ENCODE measurements around the gene MB21D2.
"Not testable (repeated sequence)": the region's sequence is repeated elsewhere in the genome, so short reads cannot be mapped to it uniquely, and the experiment has no call there.

The MB21D2 gene

GRCh38 chr3:192917404-192918274, at the start of gene MB21D2:
Gene MB21D2, minus strand, starts transcription at chr3:192917856. Its CDS starts 16 bp downstream, at chr3:192917840.
- no peak for DNase-seq (ENCODE audit: low read depth in 2 of 2)

GRCh38 chr3:192964959-192965719, 47.5 kb upstream of the MB21D2 start:
- DNase-seq (ENCODE audit: low read depth in 2 of 2), result not testable (repeated sequence)

- DNase-seq (ENCODE audit: low read depth in 2 of 2), result no peak
Observed at GRCh38 chr3:192959773-192960172, 42.1 kb upstream of the MB21D2 start.

- no peak for DNase-seq (ENCODE audit: low read depth in 2 of 2)
Observed at GRCh38 chr3:192958219-192958872, 40.7 kb upstream of the MB21D2 start.

- DNase-seq (ENCODE audit: low read depth in 2 of 2), result no peak
Observed at GRCh38 chr3:192957441-192958021, 39.9 kb upstream of the MB21D2 start.

GRCh38 chr3:192953926-192954325, 36.3 kb upstream of the MB21D2 start:
- no peak for DNase-seq (ENCODE audit: low read depth in 2 of 2)

GRCh38 chr3:192947421-192947820, 29.8 kb upstream of the MB21D2 start:
- DNase-seq (ENCODE audit: low read depth in 2 of 2), result no peak

- no peak for DNase-seq (ENCODE audit: low read depth in 2 of 2)
Observed at GRCh38 chr3:192943393-192943792, 25.7 kb upstream of the MB21D2 start.

- DNase-seq (ENCODE audit: low read depth in 2 of 2), result no peak
Observed at GRCh38 chr3:192942625-192943024, 25.0 kb upstream of the MB21D2 start.

- DNase-seq (ENCODE audit: low read depth in 2 of 2), result no peak
Observed at GRCh38 chr3:192940129-192940528, 22.5 kb upstream of the MB21D2 start.

- no peak for DNase-seq (ENCODE audit: low read depth in 2 of 2)
Observed at GRCh38 chr3:192935441-192935840, 17.8 kb upstream of the MB21D2 start.

- no peak for DNase-seq (ENCODE audit: low read depth in 2 of 2)
Observed at GRCh38 chr3:192933779-192934460, 16.3 kb upstream of the MB21D2 start.

- DNase-seq (ENCODE audit: low read depth in 2 of 2), result no peak
Observed at GRCh38 chr3:192933259-192933658, 15.6 kb upstream of the MB21D2 start.

- DNase-seq (ENCODE audit: low read depth in 2 of 2), result no peak
Observed at GRCh38 chr3:192931825-192932224, 14.2 kb upstream of the MB21D2 start.

GRCh38 chr3:192930577-192930976, 12.9 kb upstream of the MB21D2 start:
- DNase-seq (ENCODE audit: low read depth in 2 of 2), result no peak

- no peak for DNase-seq (ENCODE audit: low read depth in 2 of 2)
Observed at GRCh38 chr3:192929755-192930547, 12.3 kb upstream of the MB21D2 start.

GRCh38 chr3:192929146-192929545, 11.5 kb upstream of the MB21D2 start:
- DNase-seq (ENCODE audit: low read depth in 2 of 2), result no peak

- no peak for DNase-seq (ENCODE audit: low read depth in 2 of 2)
Observed at GRCh38 chr3:192928720-192929119, 11.1 kb upstream of the MB21D2 start.

GRCh38 chr3:192928016-192928415, 10.4 kb upstream of the MB21D2 start:
- DNase-seq (ENCODE audit: low read depth in 2 of 2), result no peak

GRCh38 chr3:192927016-192927415, 9.4 kb upstream of the MB21D2 start:
- DNase-seq (ENCODE audit: low read depth in 2 of 2), result no peak

- DNase-seq (ENCODE audit: low read depth in 2 of 2), result no peak
Observed at GRCh38 chr3:192923731-192924130, 6.1 kb upstream of the MB21D2 start.

All from activated CD8-positive, alpha-beta memory T cell treated with anti-CD3 and anti-CD28 coated beads for 4 hours (primary cell).